Astrocyte of the cerebellum (primary cell): ENCODE measurements around the gene PRKCE.
"Not testable (repeated sequence)": the region's sequence is repeated elsewhere in the genome, so short reads cannot be mapped to it uniquely, and the experiment has no call there.

ENCODE experiments used
- DNase-seq: peaks from one replicate; pipeline ENCODE4 v3.0.0-alpha.2; 2011; ENCODE audit warnings: low read depth
- H3K4me3 ChIP-seq: 2 replicates; pipeline ENCODE4 v1.5.1; 2011; ENCODE audit warnings: mild to moderate bottlenecking, low read depth, low read length, moderate library complexity
- CTCF ChIP-seq: IDR thresholded peaks from 2 replicates; pipeline ENCODE4 v1.5.1; 2012; ENCODE audit warnings: low read length, low read depth, moderate library complexity, mild to moderate bottlenecking; ENCODE audit errors: missing control alignments
- in situ Hi-C: cut with HindIII; loops from 2 replicates; pipeline ENCODE4 v1.10.0; 2017; ENCODE audit warnings: low sequenced_read_pairs

The PRKCE gene

GRCh38 chr2:45911538-45911937 lies 260.1 kb downstream of the PRKCE start:
- TF ChIP-seq CTCF: no peak
- H3K4me3 ChIP-seq: no peak overlapping the region
- DNase-seq: no peak
- in situ Hi-C loops: no loop called here

GRCh38 chr2:45912109-45912508 lies 260.6 kb downstream of the PRKCE start:
- no peak overlapping the region for H3K4me3 ChIP-seq
- no peak for DNase-seq
- in situ Hi-C loops: no loop called here
- TF ChIP-seq CTCF: no peak

GRCh38 chr2:45913539-45913938 lies 262.1 kb downstream of the PRKCE start:
- in situ Hi-C loops: no loop called here
- no peak for TF ChIP-seq CTCF

GRCh38 chr2:45915523-45915922 lies 264.0 kb downstream of the PRKCE start:
- H3K4me3 ChIP-seq: no peak overlapping the region
- TF ChIP-seq CTCF: no peak
- DNase-seq: no peak
- in situ Hi-C loops: no loop called here

More at GRCh38 chr2:45913539-45913938, 262.1 kb downstream of the PRKCE start:
- H3K4me3 ChIP-seq: no peak overlapping the region
- no peak for DNase-seq

GRCh38 chr2:45917561-45918176 lies 266.2 kb downstream of the PRKCE start:
- in situ Hi-C loops, H3K4me3 ChIP-seq, DNase-seq: not testable (repeated sequence)

GRCh38 chr2:45918463-45919159 lies 267.1 kb downstream of the PRKCE start:
- no peak for DNase-seq
- TF ChIP-seq CTCF: no peak
- in situ Hi-C loops: no loop called here
- H3K4me3 ChIP-seq: no peak overlapping the region

GRCh38 chr2:45919160-45919650 lies 267.7 kb downstream of the PRKCE start:
- DNase-seq: no peak
- no peak for TF ChIP-seq CTCF
- no peak overlapping the region for H3K4me3 ChIP-seq
- in situ Hi-C loops: no loop called here
